Measurements from ENCODE around the gene SLC6A9.

The SLC6A9 gene

GRCh38 chr1:44060830-44061267 lies 29.6 kb upstream of the SLC6A9 start:
- no peak for TF ChIP-seq CTCF (IDR thresholded peaks at IDR 0.05; ENCODE audit: low read depth, low read length)
- DNase-seq (ENCODE audit: extremely low read depth, low read depth): no peak

- no peak for DNase-seq (ENCODE audit: extremely low read depth, low read depth)
- no peak for TF ChIP-seq CTCF (IDR thresholded peaks at IDR 0.05; ENCODE audit: low read depth, low read length)
Observed at GRCh38 chr1:44059664-44060355, 28.5 kb upstream of the SLC6A9 start.

GRCh38 chr1:44059212-44059611 lies 27.9 kb upstream of the SLC6A9 start:
- no peak for TF ChIP-seq CTCF (IDR thresholded peaks at IDR 0.05; ENCODE audit: low read depth, low read length)
- DNase-seq (ENCODE audit: extremely low read depth, low read depth): no peak

GRCh38 chr1:44057293-44057692 lies 26.0 kb upstream of the SLC6A9 start:
- no peak for TF ChIP-seq CTCF (IDR thresholded peaks at IDR 0.05; ENCODE audit: low read depth, low read length)
- no peak for DNase-seq (ENCODE audit: extremely low read depth, low read depth)

GRCh38 chr1:44053394-44053793 lies 22.1 kb upstream of the SLC6A9 start:
- DNase-seq (ENCODE audit: extremely low read depth, low read depth): no peak
- TF ChIP-seq CTCF (IDR thresholded peaks at IDR 0.05; ENCODE audit: low read depth, low read length): no peak

- no peak for TF ChIP-seq CTCF (IDR thresholded peaks at IDR 0.05; ENCODE audit: low read depth, low read length)
- DNase-seq (ENCODE audit: extremely low read depth, low read depth): no peak
Observed at GRCh38 chr1:44050261-44050660, 19.0 kb upstream of the SLC6A9 start.

GRCh38 chr1:44049839-44050238 lies 18.6 kb upstream of the SLC6A9 start:
- DNase-seq (ENCODE audit: extremely low read depth, low read depth): peak; percentile 59
- TF ChIP-seq CTCF (IDR thresholded peaks at IDR 0.05; ENCODE audit: low read depth, low read length): no peak
